Measurements from ENCODE around the gene DDR2. TPM values are rescaled to one million over a fixed set of nuclear protein-coding genes. Genes with fewer than 3 reads are reported as not detected.

The DDR2 gene
- total RNA-seq, 2 experiments from 2014 or later, result 0.19 TPM; not detected in 1

- H3K79me2 ChIP-seq (ENCODE audit: insufficient read depth, low read depth, low read length), result no peaks in the 10 kb centered on the region
- no TSS peak for BruUV-seq (replicated peaks)
- intact Hi-C loops (cut with micrococcal nuclease; ENCODE audit: unreplicated experiment), result no loop called here
Observed at GRCh38 chr1:162656266-162656665, 24.0 kb downstream of the DDR2 start.

DNA sequence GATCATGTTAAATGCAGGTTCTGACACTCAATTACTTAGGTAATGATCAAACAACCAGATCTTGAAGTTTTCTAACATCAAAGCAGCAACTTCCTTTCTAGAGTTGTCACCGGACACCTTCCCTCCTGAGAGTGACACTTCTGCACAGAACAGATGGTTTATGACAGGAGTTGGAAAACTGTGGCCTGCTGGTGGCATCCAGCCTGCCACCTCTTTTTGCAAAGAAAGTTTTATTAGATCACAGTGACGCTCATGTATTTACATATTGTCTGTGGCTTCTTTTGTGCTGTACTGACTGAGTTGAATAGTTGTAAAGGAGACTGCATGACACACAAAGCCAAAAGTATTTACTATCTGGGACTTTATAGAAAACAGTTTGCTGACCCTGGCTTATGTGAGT, 28.3 kb downstream of the DDR2 start:
- ChIA-PET POLR2A (no interaction called here), CTCF (ENCODE audit: unreplicated experiment) (no interaction called here)
- Histone ChIP-seq H3K4me3 (ENCODE audit: low read depth, low read length, poor library complexity, severe bottlenecking) (no peak overlapping the region), H3K27ac (ENCODE audit: low read depth, low read length, poor library complexity, severe bottlenecking) (no peak overlapping the region), H3K9me3 (ENCODE audit: low read length) (no peaks in the 10 kb centered on the region), H2AFZ (ENCODE audit: low read length) (no peak overlapping the region), H3K9me2 (ENCODE audit: insufficient read depth, low read length) (no peaks in the 10 kb centered on the region), H4K20me1 (ENCODE audit: insufficient read depth, low read length) (no peaks in the 10 kb centered on the region), H3K36me3 (ENCODE audit: insufficient read depth, low read length) (no peaks in the 10 kb centered on the region), H3K4me2 (ENCODE audit: low read length) (no peak overlapping the region), H3K4me1 (ENCODE audit: insufficient read depth, low read length, poor library complexity, severe bottlenecking) (no peaks in the 10 kb centered on the region), H3K79me2 (ENCODE audit: insufficient read depth, low read depth, low read length) (no peaks in the 10 kb centered on the region)
- intact Hi-C loops (cut with micrococcal nuclease; ENCODE audit: unreplicated experiment), result no loop called here
- DNase-seq (ENCODE audit: low spot score), result no peak
- BruUV-seq (replicated peaks), result no TSS peak
- TF ChIP-seq, protein P1, sequence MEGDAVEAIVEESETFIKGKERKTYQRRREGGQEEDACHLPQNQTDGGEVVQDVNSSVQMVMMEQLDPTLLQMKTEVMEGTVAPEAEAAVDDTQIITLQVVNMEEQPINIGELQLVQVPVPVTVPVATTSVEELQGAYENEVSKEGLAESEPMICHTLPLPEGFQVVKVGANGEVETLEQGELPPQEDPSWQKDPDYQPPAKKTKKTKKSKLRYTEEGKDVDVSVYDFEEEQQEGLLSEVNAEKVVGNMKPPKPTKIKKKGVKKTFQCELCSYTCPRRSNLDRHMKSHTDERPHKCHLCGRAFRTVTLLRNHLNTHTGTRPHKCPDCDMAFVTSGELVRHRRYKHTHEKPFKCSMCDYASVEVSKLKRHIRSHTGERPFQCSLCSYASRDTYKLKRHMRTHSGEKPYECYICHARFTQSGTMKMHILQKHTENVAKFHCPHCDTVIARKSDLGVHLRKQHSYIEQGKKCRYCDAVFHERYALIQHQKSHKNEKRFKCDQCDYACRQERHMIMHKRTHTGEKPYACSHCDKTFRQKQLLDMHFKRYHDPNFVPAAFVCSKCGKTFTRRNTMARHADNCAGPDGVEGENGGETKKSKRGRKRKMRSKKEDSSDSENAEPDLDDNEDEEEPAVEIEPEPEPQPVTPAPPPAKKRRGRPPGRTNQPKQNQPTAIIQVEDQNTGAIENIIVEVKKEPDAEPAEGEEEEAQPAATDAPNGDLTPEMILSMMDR (conservative IDR thresholded peaks at IDR 0.05; ENCODE audit: low read length), result no peak
- TF ChIP-seq EZH2phosphoT487 (IDR thresholded peaks at IDR 0.05; ENCODE audit: borderline replicate concordance, low read depth, low read length), result no peak

More at GRCh38 chr1:162656266-162656665, 24.0 kb downstream of the DDR2 start:
- Histone ChIP-seq H3K9me3 (ENCODE audit: low read length) (no peaks in the 10 kb centered on the region), H3K4me1 (ENCODE audit: insufficient read depth, low read length, poor library complexity, severe bottlenecking) (no peaks in the 10 kb centered on the region), H4K20me1 (ENCODE audit: insufficient read depth, low read length) (no peaks in the 10 kb centered on the region), H3K9me2 (ENCODE audit: insufficient read depth, low read length) (no peaks in the 10 kb centered on the region), H2AFZ (ENCODE audit: low read length) (no peak overlapping the region), H3K4me3 (ENCODE audit: low read depth, low read length, poor library complexity, severe bottlenecking) (no peak overlapping the region), H3K36me3 (ENCODE audit: insufficient read depth, low read length) (no peaks in the 10 kb centered on the region), H3K4me2 (ENCODE audit: low read length) (no peak overlapping the region), H3K27ac (ENCODE audit: low read depth, low read length, poor library complexity, severe bottlenecking) (no peak overlapping the region)
- no peak for TF ChIP-seq EZH2phosphoT487 (IDR thresholded peaks at IDR 0.05; ENCODE audit: borderline replicate concordance, low read depth, low read length)
- TF ChIP-seq, protein P1 (conservative IDR thresholded peaks at IDR 0.05; ENCODE audit: low read length), result no peak
- POLR2A ChIA-PET, result no interaction called here
- CTCF ChIA-PET (ENCODE audit: unreplicated experiment), result no interaction called here
- DNase-seq (ENCODE audit: low spot score), result no peak

- Histone ChIP-seq H3K4me1 (ENCODE audit: insufficient read depth, low read length, poor library complexity, severe bottlenecking) (no peaks in the 10 kb centered on the region), H3K9me2 (ENCODE audit: insufficient read depth, low read length) (no peaks in the 10 kb centered on the region)
Observed at GRCh38 chr1:162661336-162661735, 29.1 kb downstream of the DDR2 start.

More at GRCh38 chr1:162661336-162661735, 29.1 kb downstream of the DDR2 start:
- TF ChIP-seq, protein P1 (conservative IDR thresholded peaks at IDR 0.05; ENCODE audit: low read length), result no peak
- no peak for TF ChIP-seq EZH2phosphoT487 (IDR thresholded peaks at IDR 0.05; ENCODE audit: borderline replicate concordance, low read depth, low read length)
- DNase-seq (ENCODE audit: low spot score), result no peak
- no peak overlapping the region for H2AFZ ChIP-seq (ENCODE audit: low read length)
- BruUV-seq (replicated peaks), result no TSS peak
- no peaks in the 10 kb centered on the region for H3K9me3 ChIP-seq (ENCODE audit: low read length)
- H3K4me2 ChIP-seq (ENCODE audit: low read length), result no peak overlapping the region
- POLR2A ChIA-PET, result no interaction called here
- no peaks in the 10 kb centered on the region for H3K79me2 ChIP-seq (ENCODE audit: insufficient read depth, low read depth, low read length)
- no peak overlapping the region for H3K27ac ChIP-seq (ENCODE audit: low read depth, low read length, poor library complexity, severe bottlenecking)
- intact Hi-C loops (cut with micrococcal nuclease; ENCODE audit: unreplicated experiment), result no loop called here
- H3K36me3 ChIP-seq (ENCODE audit: insufficient read depth, low read length), result no peaks in the 10 kb centered on the region
- H4K20me1 ChIP-seq (ENCODE audit: insufficient read depth, low read length), result no peaks in the 10 kb centered on the region
- CTCF ChIA-PET (ENCODE audit: unreplicated experiment), result no interaction called here
- no peak overlapping the region for H3K4me3 ChIP-seq (ENCODE audit: low read depth, low read length, poor library complexity, severe bottlenecking)

All from OCI-LY7 (cell line).